Measurements from ENCODE around the gene F12.
"Not testable (repeated sequence)": the region's sequence is repeated elsewhere in the genome, so short reads cannot be mapped to it uniquely, and the experiment has no call there.

- TF ChIP-seq CTCF (conservative IDR thresholded peaks at IDR 0.05 in 1 of 2, IDR thresholded peaks at IDR 0.05 in 1 of 2; ENCODE audit: low read depth in 1 of 2, low read length in 2 of 2); EZH2 (IDR thresholded peaks at IDR 0.05; ENCODE audit: low read length, missing control alignments): not testable (repeated sequence)
Measured at GRCh38 chr5:177420472-177420871, 11.1 kb upstream of the F12 start.

Measured in fibroblast of lung (primary cell).